ELR (cell line): Measurements from ENCODE around the gene EDAR.

Experiments used
- DNase-seq: peaks from one replicate; pipeline ENCODE4 v3.0.0-alpha.2; 2015; ENCODE audit warnings: low read depth

Gene EDAR

GRCh38 chr2:108967757-108968156, 21.3 kb downstream of the EDAR start:
- DNase-seq = no peak

- no peak for DNase-seq
These were observed 23.3 kb downstream of the EDAR start for GRCh38 chr2:108965540-108966289.

GRCh38 chr2:108963057-108963456, 26.0 kb downstream of the EDAR start:
- no peak for DNase-seq

GRCh38 chr2:108961796-108962195, 27.2 kb downstream of the EDAR start:
- no peak for DNase-seq

DNA sequence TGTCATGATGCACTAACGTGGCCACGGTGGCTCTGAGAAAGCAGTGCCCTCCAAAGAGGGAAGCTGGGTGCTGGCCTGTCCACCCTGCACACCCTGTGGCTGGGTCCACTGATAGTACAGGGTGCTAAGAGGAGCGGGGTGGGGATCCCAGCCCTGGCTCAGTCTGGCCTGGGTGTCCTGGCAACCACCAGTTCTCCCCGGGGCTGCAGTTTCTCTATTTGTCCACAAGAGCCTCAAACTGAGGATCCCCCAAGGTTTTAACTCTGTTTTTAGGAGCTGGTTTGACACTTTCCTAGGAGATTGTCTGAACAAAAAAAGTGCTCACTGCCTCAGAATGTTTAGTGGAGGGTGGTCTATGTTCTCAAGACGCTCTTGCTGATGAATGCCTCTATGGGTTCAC, 29.0 kb downstream of the EDAR start:
- peak; percentile 27 for DNase-seq

DNA sequence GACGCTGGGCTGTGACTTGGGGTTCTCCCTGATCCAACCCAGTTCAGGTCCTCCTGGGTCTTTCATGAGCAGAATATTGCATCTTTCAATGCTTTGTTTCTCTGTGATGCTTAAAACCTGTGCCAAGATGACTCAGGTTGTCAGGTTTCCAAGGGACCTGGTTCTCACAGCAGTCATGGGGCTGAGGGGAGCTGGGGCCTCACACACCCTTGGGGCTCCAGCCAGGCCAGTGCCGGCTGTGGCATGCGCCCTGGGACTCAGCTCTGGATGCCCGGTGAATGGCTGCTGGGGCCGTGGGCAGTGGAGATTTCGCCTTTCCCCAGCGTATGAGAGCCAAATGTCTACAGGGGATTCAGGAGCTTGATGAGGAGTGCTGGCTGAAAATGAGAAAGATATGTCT, 29.6 kb downstream of the EDAR start:
- DNase-seq = no peak

- DNase-seq = no peak
These were observed 30.2 kb downstream of the EDAR start for GRCh38 chr2:108958632-108959341.

GRCh38 chr2:108958002-108958401, 31.0 kb downstream of the EDAR start:
- DNase-seq = no peak

DNA sequence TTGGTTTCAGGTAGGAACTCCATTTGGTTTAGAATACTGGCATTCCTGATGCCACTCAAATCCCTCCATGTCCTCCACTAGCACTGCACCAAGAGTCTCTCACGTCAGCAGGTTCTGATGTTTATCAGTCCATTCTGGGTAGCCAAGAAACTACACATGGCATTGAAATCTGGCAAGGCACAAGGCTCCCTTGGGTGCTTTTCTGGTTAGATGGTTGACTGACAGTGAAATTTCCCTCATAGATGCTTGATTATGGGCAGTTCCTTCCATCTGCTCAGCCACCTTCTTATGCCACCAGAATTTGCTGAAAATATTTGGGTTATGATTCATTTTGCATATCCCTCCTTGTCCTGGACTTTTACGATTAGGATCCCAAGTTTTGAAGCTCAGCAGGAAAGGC, 32.6 kb downstream of the EDAR start:
- no peak for DNase-seq

- DNase-seq = no peak
These were observed 38.5 kb downstream of the EDAR start for GRCh38 chr2:108950369-108951135.

- no peak for DNase-seq
These were observed 39.4 kb downstream of the EDAR start for GRCh38 chr2:108949316-108950239.

GRCh38 chr2:108947271-108947907, 41.6 kb downstream of the EDAR start:
- DNase-seq = no peak

- no peak for DNase-seq
These were observed 42.6 kb downstream of the EDAR start for GRCh38 chr2:108946442-108946841.

DNA sequence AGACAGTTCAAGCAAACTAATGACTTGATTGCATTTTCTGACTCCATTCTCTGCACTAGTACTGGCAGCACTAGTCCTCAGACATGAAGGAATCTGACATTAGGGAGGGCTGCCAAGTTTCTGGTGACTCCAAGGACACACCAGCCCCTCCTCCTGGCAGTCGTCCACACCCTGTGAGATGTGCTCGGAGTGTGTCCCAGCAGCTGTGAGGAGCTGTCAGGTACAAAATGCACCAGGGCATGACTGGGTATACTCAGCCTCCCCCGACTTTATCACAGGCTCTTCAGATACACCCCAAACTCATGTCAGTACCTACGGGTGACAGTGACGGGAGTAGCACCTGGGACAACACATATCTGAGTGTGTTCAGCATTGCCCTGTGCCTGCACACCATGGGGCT, 43.1 kb downstream of the EDAR start:
- no peak for DNase-seq

GRCh38 chr2:108944601-108945331, 44.3 kb downstream of the EDAR start:
- peak; percentile 23 for DNase-seq

- no peak for DNase-seq
These were observed 45.3 kb downstream of the EDAR start for GRCh38 chr2:108943751-108944150.

DNA sequence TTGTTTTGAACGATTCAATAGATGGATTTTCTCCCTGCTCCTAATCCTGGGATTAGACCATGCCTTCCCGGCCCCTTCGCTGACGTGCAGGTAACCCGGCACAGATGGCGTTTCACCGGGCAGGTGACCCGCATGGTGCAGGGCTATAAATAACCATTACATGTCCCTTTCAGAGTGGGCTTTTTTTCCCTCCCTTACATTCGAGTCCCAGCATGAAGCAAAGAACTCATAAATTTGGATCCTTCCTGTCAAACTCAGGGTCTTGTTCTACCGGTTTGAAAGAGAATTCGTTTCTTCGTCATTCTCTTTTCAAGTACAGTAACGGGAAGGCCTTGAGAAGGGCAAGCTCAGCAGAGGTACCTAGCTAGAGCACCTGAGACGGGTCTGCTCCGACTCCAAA, 46.1 kb downstream of the EDAR start:
- DNase-seq = no peak

DNA sequence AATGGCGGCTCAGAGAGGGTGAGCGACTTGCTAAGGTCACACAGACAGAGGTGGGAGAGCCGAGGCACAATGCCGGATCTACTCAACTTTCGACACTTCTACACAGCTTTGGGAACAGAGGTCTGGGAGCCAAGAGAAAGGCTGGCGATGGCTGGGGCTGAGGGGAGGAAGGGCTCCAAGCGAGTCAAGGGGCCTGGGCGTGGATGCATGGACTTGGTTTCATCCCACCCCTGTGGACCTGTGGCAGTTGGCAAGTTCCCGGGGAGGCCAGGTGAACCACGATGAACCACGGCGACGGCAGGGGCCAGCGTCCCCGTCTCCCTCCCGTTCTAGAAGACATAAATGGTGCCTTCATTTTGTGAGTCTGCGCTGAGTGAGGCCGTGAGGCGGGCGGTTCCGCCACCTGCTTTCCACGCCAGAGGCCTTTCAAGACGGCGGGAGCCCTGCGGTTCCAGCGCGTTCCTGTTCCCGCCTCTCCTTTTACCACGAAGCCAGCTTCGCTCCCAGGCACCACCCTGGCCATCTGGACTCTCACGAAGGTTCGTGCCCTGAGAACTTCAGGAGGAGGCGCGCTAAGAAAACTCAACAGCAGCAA, 46.7 kb downstream of the EDAR start:
- no peak for DNase-seq

- no peak for DNase-seq
These were observed 47.3 kb downstream of the EDAR start for GRCh38 chr2:108941767-108942166.

- no peak for DNase-seq
These were observed 47.8 kb downstream of the EDAR start for GRCh38 chr2:108941161-108941665.
